Stimulated activated CD8-positive, alpha-beta memory T cell treated with anti-CD3 and anti-CD28 coated beads, Interleukin-12 subunit alpha, Interleukin-12 subunit beta, amount 100 ng/mL, for 1 hour (primary cell): Measurements from ENCODE around the gene TSPAN9.

ENCODE experiments used
- DNase-seq: peaks from one replicate; pipeline ENCODE4 v3.0.0-alpha.2; 2020; ENCODE audit warnings: low read depth

Gene TSPAN9

DNA sequence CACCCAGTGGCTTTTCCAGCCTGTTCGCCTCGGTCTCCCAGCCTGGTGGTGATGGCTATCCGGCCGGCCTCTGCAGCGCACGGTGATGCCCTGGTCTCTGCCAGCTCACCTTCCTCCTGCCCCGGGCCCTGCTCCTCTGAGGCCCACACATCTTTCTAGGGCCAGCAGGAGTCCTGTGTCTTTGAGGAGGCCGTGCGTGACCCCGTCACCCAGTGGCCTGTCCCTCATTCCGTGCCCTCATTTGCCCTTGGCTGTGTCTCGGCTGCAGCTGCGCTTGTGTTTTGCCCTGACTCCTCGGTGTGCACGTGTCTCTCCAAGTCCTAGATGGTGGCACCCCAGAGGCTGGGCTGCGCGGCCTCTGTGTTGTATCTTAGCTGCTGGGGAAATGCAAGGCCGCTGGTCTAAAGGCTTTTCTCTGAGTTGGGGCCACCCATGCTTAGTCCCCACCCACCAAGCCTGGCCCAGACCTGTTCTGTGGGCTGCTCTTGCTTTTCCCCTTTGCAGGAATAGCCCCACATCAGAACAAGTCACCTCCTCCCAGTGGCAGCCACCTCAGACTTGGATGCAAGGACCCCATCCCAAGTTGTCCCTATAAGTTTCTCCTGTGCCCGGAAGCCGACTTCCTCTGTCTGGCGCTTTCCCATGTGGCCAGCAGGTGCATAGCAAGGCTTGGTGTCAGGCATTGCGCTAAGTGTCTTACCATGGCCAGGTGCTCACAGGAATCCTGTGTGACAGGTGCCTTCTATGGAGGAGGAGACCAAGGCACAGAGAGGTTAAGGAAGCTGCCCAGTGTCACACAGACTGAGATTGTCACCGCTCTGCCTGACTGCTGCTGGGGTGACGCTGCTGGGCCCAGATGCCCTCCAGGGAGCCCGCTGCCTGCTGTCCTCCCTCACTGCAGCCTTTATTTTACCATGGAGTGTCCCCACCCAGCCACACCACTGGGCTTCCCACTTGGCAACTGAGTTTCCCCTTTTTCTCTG is 64.5 kb downstream of the TSPAN9 start:
- no peak for DNase-seq

DNA sequence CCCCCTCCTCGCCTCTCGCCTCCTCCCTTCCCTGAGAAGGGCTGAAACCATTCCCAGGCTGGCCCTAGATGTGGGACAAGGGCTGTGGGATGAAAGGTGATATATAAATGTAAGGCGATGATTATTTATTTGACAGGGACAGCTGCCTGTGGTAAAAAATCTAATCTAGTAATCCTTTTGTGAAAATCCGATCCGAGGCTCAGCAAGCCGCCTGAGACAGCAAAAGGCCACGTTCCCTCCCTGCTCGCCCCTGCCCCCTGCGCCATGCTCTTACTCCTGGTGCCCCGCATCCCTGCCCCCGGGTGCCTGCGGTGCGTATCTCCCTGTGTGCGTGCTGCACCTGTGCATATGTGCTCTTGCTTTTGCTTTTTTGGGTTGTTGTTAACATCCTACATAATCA is 65.2 kb downstream of the TSPAN9 start:
- DNase-seq = no peak

DNA sequence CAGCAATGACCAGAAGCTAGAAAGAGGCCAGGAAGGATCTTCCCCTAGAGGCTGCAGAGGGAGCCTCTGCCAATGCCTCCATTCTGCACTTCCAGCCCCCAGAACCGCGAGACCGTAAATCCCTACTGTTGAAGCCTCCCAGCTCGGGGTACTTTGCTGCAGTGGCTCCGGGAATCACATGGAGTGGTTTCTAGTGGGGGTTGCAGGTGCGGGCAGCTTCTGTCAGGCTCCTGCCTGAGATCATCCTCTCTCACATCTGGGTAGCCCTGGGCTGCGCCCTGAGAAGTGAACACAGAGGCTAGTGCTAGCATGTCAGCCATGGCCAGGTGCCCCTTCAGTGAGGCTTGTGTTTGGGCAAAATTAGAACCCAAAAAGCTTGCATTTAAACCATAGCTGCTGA is 67.3 kb downstream of the TSPAN9 start:
- DNase-seq = no peak

DNA sequence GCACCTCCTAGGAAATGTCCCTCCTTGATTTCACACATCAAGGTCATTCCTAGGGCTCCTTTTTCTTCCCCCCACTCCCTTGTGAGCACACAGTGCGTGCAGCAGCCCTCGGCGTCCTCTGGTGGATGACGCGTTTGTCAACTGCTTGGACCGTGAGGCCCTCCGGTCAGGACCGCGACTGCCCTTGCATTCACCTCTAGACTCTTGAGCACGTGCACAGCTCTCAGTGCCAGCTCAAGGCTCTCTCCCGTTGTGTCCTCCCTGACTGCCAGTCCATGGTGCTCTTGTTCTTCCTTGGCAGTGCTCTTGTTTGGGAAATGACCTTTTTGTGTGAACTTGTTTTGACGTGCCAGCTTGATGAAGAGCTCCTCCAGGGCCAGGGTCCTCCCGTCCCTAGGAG is 67.9 kb downstream of the TSPAN9 start:
- DNase-seq = no peak

DNA sequence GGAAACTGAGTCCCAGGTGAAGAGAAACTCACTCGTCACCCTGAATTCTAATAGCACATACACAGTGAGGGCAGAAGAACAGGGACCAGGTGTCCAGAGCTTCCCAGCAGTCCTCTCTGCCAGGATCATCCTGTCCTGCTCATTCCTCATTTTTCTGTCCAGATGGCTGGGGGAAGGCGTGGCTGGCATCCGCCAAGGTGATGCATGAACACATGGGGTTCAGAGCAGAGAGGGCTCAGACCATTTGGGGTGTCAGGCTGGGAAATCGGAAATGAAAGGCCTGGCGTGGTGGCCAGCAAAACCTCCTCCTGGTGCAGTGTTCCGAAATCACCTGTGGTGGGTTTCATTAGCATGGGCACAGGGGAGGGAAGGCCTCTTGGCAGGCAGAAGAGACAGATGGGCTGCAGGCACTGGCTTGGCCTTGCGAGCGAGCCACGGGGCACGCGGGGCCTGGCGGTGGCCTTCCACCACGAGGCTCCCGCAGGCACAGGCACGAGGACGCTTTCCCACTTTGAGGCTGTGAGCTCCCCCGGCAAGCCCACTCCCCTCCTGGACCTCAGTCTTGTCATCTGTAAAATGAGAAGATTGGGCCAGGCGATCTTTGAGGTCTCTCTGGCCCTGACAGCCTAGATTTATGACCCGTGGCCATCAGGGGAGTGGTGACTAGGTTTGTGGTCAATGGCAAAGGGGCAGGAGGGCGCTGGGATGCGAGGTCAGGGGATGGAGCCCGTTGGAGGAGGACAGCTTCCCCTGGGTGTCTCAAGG is 68.5 kb downstream of the TSPAN9 start:
- DNase-seq = no peak

DNA sequence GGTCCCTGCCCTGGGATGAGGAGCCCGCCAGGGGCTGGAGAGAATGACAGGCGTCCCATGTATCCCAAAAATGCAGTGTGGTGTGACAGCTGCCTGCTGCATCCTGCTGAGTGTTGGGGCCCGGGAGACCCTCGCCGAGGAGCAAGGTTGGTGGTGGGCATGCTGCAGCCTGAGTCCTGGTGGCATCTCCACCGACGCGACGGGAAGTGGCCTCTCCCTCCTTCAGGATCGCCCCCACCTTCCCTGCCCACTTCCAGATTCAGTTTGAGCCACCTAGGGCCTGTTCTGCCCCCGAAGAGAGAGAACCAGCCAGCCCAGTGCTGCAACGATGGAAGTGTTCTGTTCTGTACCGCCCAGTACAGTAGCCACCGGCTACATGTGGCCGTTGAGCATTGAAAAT is 70.1 kb downstream of the TSPAN9 start:
- DNase-seq = no peak

DNA sequence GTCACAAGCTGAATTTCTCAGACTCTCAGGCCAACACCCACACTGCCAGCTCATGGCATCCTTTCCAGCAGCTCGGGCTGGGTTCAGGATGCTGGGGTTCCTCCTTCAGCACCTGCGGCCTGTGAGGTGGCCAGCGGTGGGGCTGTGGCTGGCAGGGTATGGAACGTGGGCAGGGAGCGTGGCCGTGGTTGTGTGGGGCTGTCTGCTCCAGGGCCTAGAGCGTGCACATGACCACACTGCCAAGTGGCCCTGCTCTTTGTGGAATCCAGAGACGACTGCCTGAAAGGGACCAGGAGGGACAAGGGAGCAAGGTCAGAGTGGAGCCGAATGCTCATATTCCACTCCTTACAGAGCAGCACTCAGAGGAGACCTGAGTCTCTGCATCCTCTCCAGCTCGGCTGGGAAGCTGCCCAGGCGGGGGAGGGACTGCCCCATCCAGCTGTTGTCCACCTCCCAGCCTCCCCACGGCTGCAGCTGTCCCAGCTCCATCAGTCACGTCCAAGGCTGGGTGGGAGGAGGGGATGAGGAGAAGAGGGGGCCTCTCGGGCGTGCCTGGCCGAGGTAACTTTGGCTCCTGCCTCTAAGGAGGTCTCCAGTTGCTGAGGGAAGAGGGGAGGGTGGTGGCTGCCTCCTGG is 71.3 kb downstream of the TSPAN9 start:
- no peak for DNase-seq

DNA sequence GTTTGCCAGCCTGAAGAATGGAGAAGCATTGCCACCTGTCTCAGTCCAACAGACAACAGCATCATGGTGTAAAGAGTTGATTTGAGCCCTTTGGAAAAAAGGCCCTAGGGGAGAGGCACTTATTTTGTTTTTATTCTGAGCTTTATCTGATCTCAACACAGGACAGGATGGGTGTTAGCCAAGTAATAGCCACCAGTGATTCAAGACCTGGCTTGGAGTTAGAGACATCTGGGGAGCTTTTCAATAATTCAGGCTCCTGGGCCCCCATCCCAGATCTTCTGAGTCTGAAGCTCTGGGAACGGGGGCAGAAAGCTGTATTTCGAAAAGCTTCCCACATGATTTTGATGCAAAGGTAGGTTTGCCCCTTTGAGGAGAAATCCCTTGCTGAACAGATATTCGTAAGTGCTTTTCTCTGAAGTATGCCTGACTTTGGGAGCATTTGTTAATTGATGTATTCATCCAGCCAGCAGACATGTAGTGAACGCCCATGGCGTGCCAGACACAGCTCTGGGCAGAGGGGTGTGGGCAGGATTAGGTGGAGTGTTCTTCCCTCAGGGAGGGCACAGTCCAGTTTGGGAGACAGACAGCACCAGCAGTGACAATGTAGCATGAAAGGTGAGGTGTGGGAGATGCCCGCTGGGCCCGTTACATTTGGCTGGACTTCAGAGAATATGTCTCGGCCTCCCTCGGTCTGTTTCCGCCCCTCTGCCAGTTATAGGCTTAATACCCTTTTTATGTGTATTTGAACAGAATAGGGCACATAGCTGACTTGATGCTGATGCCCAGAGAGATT is 72.5 kb downstream of the TSPAN9 start:
- no peak for DNase-seq

DNA sequence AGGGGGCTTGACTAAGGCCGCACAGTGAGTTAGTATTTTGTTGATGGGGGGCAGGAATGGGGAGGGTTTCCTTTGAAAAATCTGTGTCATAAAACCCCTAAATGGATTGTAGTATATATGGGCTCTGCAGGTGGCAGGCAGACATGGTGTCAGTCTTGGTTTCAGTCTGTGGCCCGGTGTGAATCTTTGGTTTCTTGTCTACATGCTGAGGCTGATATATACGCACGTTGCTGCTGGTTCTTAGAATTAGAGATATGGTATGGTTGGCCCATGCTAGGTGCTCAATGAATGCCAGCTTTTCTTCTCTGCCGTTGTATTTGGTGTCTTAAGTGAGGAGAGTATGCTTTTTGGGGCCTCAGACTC is 73.1 kb downstream of the TSPAN9 start:
- DNase-seq = no peak

DNA sequence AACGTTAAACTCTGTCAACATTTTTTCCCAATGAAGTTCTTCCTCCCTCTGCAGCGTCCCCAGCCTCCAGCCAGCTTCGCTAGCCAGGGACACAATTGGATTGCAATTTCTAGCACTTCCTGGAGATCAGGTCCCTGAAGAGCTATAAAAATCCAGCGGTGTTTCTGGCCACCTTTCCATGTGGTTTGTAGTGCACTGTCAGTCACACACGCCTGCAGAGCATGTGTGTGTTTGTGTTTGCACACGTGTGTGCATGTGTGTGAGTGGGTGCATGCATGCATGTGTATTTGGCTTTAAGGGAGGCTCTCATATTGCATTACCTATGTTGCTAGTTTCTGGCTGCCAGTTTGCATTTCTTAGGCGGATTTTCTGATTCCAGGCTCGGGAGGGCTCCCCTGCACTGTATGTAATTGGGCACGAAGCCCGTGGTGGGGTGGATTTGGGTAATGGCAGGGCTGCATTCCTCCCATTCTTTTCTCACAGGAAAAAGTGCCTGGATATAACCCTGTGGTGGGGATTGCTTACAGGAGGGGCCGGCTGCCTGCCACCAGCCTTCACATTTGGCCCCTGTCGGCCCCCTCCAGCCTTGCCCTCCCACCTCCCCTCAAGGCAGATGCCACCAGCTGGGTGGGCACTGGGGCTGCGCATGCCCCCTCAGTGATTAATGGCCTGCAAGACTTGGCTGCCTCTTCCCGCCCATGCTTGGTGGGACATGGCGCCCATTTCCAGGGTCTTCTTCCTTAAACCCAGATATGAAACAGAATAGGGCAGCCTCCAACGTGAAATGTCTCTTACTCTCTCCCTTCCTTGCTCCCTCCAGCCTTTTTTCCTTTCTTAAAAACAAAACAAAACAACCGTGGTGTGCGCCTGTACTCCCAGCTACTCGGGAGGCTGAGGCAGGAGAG is 74.0 kb downstream of the TSPAN9 start:
- DNase-seq = no peak

DNA sequence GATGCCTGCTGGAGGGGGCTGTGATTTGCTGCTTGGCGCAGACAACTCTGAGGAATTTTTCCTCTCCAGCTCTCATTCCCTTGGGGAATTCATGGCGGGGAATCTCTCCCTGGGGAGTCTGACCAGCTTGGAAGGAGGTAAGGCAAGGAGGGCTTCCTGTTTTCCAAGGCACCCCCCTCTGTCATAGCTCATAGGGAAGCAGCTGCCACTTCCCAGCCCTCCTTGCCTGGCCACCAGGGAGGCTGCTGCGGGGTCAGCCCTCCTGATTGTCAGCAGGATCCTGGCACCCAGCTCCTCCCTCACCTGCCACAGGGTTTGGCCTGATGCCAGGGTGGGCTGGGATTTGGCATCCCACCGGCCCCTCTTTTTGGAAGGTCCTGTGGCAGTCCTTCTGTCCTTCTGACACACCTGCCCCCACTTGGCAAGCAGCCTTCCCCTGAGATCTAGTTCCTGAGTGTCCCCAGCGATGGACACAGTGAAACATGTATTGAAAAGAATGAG is 74.9 kb downstream of the TSPAN9 start:
- no peak for DNase-seq

DNA sequence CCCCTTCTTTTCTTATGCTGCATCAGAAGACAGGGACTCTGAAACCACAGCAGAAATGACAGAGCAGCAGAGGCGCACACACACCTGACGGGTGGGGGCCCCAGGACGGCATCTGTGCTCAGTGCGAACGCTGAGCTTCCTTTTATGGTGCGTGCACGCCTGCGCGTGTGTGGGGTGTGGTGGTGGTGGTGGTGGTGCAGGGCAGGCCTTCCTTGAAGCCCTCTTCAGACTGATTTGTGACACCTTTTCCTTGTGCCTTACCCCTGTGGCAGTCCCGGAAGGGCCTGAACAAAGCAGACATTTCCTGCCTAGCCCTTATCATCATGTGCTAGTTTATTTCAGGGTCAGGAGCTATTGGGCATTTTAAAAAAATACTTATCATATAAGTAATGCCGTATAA is 75.7 kb downstream of the TSPAN9 start:
- no peak for DNase-seq

DNA sequence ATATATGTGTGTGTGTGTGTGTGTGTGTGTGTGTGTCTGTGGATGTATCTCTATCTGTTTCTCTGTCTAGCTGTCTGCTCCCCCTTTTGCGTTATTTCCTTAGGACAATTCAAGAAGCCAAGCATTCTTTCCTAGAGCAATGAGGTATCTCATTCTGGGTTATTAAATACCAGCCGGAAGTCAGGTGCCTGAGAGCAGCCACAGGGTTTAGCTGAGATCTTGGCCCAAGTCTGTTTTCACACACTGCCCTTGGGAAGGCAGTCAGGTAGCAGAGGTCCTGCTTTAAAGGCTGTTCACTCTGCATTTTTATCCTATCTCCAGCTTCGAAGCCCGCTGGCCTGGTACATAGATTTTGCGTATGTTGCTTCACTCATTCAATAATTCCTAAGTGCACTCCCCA is 76.8 kb downstream of the TSPAN9 start:
- no peak for DNase-seq

DNA sequence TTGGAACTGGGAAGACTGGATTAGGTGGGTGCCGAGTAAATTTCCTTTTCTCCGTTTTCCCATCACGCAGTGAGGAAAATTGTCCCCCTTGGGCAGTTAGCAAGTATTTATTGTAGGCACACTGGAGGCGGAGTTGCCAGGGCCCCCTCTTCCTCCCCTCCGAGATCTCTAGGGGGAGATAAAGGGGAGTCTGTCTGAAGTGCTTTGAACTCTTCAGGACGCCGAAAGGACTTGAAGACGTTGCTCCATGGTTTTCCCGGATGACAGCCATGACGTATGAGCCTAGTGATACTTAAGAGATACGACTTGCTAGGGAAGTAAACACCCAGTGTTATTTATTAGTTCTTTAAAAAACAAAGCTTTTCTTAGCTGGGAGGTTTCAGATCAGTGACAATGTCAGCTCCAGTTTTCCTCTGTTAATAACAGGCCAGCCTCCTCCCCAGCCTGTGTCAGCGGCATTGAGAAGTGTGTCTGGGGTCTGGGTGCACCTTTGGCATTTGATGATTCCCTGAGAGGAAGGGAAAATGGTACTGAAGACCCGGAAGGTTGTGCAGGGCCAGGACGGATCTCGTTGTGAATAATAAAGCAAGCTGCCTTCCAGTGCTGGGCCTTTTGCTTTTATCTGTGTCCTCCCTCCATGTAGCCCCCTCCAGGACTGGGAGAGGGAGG is 78.7 kb downstream of the TSPAN9 start:
- DNase-seq = no peak

DNA sequence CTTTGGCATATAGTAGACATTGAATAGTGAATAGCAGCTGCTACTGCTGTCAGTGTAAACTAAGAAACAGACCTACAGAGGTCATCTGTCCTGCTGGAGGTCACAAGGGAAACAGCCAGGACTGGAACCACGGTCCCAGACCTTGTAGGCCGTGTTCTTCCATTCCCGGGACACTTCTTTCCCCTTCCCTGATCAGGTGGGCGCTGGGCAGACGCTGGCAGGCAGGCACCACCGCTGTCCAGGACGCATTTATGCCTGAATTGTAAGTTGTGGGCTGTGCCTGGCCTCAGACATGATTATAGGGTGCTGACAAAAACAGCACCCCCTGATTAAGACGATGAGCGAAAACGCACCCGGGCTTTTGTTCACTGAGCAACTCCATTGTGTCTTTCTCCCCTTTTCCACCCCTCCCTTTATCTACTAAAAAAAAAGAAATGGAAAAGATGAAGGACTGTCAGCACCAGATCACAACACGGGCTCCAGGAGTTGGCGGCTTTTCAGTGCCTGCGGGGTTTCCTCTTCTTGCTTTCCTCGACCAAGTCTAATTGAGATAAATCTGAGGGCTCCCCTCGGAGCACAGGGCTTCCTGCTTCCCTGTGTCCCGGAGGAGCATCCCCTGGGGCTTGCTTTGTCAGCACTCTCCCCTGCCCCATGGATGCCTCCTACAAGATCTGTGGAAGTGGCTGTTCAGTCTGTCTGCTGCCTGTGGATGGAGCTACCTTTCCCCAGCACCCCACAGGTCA is 80.6 kb downstream of the TSPAN9 start:
- no peak for DNase-seq

DNA sequence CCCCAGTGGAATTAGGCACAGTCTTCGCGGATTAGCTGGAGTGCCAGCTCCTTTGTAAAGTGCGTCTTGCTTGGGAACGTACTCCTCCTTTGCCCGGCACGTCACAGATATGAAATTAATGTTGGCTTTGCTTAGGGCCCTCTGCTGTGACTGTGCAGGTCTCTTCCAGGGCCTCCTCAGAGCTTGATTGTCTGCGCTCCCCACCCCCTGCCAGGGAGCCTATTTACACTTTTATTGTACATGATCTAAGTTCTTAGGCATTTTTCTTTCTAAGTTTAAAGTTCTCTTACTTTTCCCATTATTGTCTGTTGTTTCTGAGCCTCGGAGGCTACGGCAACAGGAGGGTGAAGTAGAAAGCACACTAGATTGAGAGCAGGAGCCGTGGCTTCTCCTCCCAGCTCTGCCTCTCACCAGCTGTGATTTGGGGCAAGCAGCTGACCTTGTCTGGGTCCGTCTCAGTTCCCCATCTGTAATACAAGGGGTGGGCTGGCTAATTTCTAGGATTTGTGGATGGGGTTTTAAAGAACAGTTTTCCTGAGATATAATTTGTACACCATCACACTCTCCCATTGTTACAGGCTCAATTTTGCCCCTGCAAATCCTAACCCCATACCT is 81.8 kb downstream of the TSPAN9 start:
- no peak for DNase-seq

DNA sequence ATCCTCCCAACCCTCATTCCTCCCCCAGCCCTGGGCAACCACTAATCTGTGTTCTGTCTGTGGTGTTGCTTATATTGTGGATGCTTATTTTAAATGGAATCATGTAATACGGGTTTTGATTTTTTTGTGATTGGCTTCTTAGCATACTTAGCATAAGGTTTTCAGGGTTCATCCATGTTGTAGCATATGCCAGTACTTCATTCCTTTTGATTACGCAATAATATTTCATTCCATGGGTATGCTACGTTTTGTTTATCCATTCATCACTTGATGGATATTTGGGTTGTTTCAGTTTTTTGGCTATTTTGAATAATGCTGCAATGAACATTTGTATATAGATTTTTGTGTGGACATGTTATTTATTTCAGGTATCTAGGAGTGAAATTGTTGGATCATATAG is 82.9 kb downstream of the TSPAN9 start:
- no peak for DNase-seq

DNA sequence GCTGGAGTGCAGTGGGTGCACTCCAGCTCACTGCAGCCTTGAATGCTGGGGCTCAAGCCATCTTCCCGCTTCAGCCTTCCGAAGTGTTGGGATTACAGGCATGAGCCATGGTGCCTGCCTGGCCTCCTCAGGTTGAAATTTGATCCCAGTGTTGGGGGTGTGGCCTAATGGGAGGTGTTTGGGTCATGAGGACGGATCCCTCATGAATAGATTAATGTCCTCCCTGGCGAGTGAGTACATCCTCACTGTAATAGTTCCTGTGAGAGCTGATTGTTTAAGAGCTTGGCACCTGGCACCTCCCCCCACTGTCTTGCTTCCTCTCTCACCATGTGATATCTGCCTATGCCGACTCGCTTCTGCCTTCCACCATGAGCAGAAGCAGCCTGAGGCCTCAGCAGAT is 84.7 kb downstream of the TSPAN9 start:
- no peak for DNase-seq

DNA sequence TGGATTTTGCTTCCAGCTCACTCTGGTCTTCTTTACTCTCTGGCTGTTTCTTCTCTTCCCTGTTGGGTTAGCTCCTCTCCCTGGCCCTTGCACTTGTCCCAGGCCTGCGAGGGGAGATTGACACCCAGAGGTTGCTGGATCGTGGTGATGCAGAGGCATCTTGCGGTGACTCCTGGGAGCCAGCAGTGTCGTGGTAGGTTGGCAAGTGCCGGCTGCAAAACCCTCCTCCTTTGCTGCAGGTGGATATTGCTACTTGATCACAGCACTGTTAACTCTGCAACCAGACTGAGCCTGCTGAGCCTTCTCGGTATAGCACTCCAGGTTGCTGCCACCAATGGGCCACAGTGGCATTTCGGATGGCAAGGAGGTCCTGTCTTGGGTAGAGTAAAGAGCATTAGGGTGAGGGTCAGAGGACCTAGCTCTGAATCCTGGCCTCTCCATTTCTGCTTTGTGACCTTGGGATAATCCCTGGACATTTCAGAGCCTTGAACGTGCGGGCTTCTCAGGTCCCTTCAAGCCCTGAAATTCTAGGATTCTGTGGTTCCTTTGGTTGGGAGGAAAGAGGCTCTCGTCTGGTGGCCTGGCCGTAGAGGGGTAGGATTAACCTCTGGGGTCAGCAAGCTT is 87.4 kb downstream of the TSPAN9 start:
- DNase-seq = no peak
